ENCODE measurements around the gene LIPT2.

The LIPT2 gene

GRCh38 chr11:74534216-74534945 is 40.9 kb upstream of the LIPT2 start:
- Mint-ChIP-seq H3K27ac (peak overlapping the region in 1 of 3 experiments; percentile 77), H3K27me3 (ENCODE audit: low read depth) (no peaks in the 10 kb centered on the region), H3K4me3 (no peak overlapping the region), H3K36me3 (ENCODE audit: low read depth) (no peaks in the 10 kb centered on the region), H3K9me3 (peaks cover 24% of the 10 kb centered on the region), H3K4me1 (no peaks in the 10 kb centered on the region)
- TF ChIP-seq CTCF (IDR thresholded peaks at IDR 0.05; ENCODE audit: unreplicated experiment in 3 of 3): no peak

DNA sequence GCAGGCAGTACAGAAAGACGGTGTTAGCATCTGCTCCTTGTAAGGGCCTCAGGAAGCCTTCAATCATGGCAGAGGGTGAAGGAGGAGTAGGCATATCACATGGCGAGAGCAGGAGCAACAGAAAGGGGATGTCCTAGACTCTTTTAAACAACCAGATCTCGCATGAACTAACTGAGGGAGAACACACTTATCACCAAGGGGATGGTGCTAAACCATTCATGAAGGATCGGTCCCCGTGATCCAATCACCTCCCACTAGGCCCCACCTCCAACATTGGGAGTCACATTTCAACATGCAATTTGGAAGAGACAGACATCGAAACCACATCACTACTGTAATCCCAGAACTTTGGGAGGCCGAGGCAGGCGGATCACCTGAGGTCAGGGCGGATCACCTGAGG is 39.9 kb upstream of the LIPT2 start:
- Mint-ChIP-seq H3K4me3 (no peak overlapping the region), H3K9me3 (peaks cover 14% of the 10 kb centered on the region), H3K27ac (peak overlapping the region in 1 of 3 experiments; percentile 70), H3K4me1 (no peaks in the 10 kb centered on the region), H3K36me3 (ENCODE audit: low read depth) (no peaks in the 10 kb centered on the region), H3K27me3 (ENCODE audit: low read depth) (no peaks in the 10 kb centered on the region)
- TF ChIP-seq CTCF (IDR thresholded peaks at IDR 0.05; ENCODE audit: unreplicated experiment in 3 of 3): no peak

DNA sequence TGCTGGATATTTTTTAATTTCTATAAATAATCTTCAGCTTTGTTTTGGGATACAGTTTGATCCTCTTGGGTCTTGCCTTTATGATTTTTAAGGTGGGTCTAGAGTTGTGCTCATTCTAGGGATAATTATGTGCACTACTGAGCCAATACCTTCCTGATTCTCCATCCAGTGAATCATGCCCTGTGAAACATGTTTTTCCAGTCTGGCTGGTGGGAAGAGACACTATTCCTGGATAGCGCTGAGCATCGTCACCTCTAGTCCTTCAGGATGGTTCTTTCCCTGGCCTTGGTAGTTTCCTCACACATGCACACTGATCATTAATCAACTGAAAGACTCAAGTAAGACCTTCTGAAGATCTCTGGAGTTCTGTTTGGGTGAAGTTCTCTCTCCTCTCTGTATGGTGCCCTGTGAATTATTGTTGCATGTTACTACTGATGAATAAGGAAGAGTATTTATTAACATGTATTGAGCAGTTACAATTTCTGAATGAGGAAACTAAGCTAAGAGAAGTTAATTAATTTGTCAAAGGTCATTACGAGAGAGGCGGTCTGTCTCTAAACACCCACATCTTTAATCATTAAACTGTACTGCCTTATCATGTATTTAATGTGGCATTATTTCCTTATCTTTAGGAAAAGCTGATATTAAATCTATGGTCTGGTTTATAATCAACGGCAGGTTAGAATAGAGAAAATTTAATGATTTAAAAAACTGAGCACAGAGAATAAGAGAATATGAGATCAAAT is 39.1 kb upstream of the LIPT2 start:
- Mint-ChIP-seq H3K27ac (peak overlapping the region in 1 of 3 experiments; percentile 53), H3K36me3 (ENCODE audit: low read depth) (no peaks in the 10 kb centered on the region), H3K4me3 (no peak overlapping the region), H3K9me3 (peaks cover 8% of the 10 kb centered on the region), H3K4me1 (no peaks in the 10 kb centered on the region), H3K27me3 (ENCODE audit: low read depth) (no peaks in the 10 kb centered on the region)
- TF ChIP-seq CTCF (IDR thresholded peaks at IDR 0.05; ENCODE audit: unreplicated experiment in 3 of 3): no peak

DNA sequence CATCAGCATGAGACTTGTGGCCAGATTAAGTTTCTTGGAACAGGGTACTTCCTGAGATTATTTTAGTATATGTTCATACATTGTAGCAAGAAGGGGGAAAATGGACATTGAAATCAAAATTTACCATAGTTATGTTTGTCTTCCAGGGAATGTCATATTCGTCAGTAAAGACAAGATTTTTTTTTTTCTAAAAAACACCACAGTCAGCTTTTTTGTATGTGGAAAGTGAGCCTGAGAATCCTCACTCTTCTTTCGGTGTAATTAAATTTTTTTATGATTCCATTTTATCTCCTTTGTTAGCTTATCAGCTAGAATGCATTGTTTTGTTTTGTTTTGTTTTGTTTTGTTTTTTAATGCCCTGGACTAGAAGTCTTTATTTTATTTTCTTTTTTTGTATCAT is 31.5 kb upstream of the LIPT2 start:
- Mint-ChIP-seq H3K4me3 (no peak overlapping the region), H3K36me3 (ENCODE audit: low read depth) (no peaks in the 10 kb centered on the region), H3K27ac (no peak overlapping the region), H3K4me1 (no peaks in the 10 kb centered on the region), H3K27me3 (ENCODE audit: low read depth) (peaks cover 4% of the 10 kb centered on the region), H3K9me3 (no peaks in the 10 kb centered on the region)
- TF ChIP-seq CTCF (IDR thresholded peaks at IDR 0.05; ENCODE audit: unreplicated experiment in 3 of 3): no peak

GRCh38 chr11:74524501-74524900 is 31.0 kb upstream of the LIPT2 start:
- no peak for TF ChIP-seq CTCF (IDR thresholded peaks at IDR 0.05; ENCODE audit: unreplicated experiment in 3 of 3)
- Mint-ChIP-seq H3K27me3 (ENCODE audit: low read depth) (peaks cover 4% of the 10 kb centered on the region), H3K4me3 (no peak overlapping the region), H3K36me3 (ENCODE audit: low read depth) (no peaks in the 10 kb centered on the region), H3K27ac (no peak overlapping the region), H3K4me1 (no peaks in the 10 kb centered on the region), H3K9me3 (no peaks in the 10 kb centered on the region)

Data from nephron (organoid).